ENCODE measurements around the gene EHMT1. TPM values are rescaled to one million over a fixed set of nuclear protein-coding genes. Genes with fewer than 3 reads are reported as not detected.

EHMT1 gene
- total RNA-seq, 1 experiment from 2014 or later: 112 TPM

GRCh38 chr9:137815256-137816255 is 196.8 kb downstream of the EHMT1 start:
- H3K27ac Mint-ChIP-seq: peak overlapping the region in 1 of 3 experiments; percentile 86; a peak in 2 of 7 replicates
- no peak for DNase-seq

More at GRCh38 chr9:137815256-137816255, 196.8 kb downstream of the EHMT1 start:
- H2BK120ac ChIP-seq (ENCODE audit: low read depth, low read length, poor library complexity, severe bottlenecking): no peak overlapping the region
- no peak overlapping the region for H2BK5ac ChIP-seq (ENCODE audit: insufficient read length, low read length)
- H2BK20ac ChIP-seq (ENCODE audit: low read depth, low read length, poor library complexity, severe bottlenecking): no peak overlapping the region
- H3K27ac ChIP-seq (ENCODE audit: insufficient read length, low read depth, low read length): no peak overlapping the region
- H3K18ac ChIP-seq (ENCODE audit: insufficient read length, low read depth, low read length): no peak overlapping the region
- H2AK5ac ChIP-seq (ENCODE audit: insufficient read length, low read length): no peak overlapping the region
- TF ChIP-seq CTCF (conservative IDR thresholded peaks at IDR 0.05): no peak
- H3K4ac ChIP-seq (ENCODE audit: low read depth, low read length): no peak overlapping the region
- no peak overlapping the region for H2AFZ ChIP-seq (ENCODE audit: low read length)
- Mint-ChIP-seq H3K36me3 (ENCODE audit: insufficient read depth in 1 of 3, low read depth in 3 of 3) (peaks cover 58 to 73% (median 67%) of the 10 kb centered on the region in 3 experiments), H3K4me3 (no peak overlapping the region), H3K9me3 (peaks cover 15 to 16% of the 10 kb centered on the region in 2 experiments), H3K4me1 (no peaks in the 10 kb centered on the region), H3K27me3 (ENCODE audit: low read depth) (peaks cover 2% of the 10 kb centered on the region; the same call in 1 of the 2 replicates)
- WGBS (ENCODE audit: extremely low coverage, insufficient read length, low lambda C conversion rate): no CpG with 5 or more reads among the region's 30 CpGs
- H4K5ac ChIP-seq (ENCODE audit: insufficient read length, low read depth, low read length): no peak overlapping the region
- no peak overlapping the region for H3K14ac ChIP-seq (ENCODE audit: insufficient read depth, low read length)
- no peak overlapping the region for H3K9ac ChIP-seq (ENCODE audit: extremely low read depth, insufficient read length, low read length)
- H2BK15ac ChIP-seq (ENCODE audit: low read depth, low read length): no peak overlapping the region
- H3K79me2 ChIP-seq (ENCODE audit: insufficient read depth, low read length): no peaks in the 10 kb centered on the region
- no peaks in the 10 kb centered on the region for H3K9me3 ChIP-seq (ENCODE audit: control insufficient read depth, low read depth, low read length)
- no peaks in the 10 kb centered on the region for H3K79me1 ChIP-seq (ENCODE audit: insufficient read depth, low read depth, low read length, poor library complexity, severe bottlenecking)
- H3T11ph ChIP-seq (ENCODE audit: low read length): no peak overlapping the region
- no peak overlapping the region for H4K91ac ChIP-seq (ENCODE audit: insufficient read length, low read depth, low read length)
- no peak overlapping the region for H2BK12ac ChIP-seq (ENCODE audit: insufficient read length, low read depth, low read length)
- H4K8ac ChIP-seq (replicated peaks; ENCODE audit: insufficient read length, low read depth, low read length): no peak overlapping the region
- no peaks in the 10 kb centered on the region for H3K23me2 ChIP-seq (ENCODE audit: insufficient read length, low read depth, low read length, poor library complexity, severe bottlenecking)
- no peaks in the 10 kb centered on the region for H3K27me3 ChIP-seq (ENCODE audit: insufficient read depth, low read length)
- no peak overlapping the region for H3K4me2 ChIP-seq (ENCODE audit: insufficient read depth, insufficient read length, low read length)
- no peaks in the 10 kb centered on the region for H4K20me1 ChIP-seq (ENCODE audit: control insufficient read depth, insufficient read depth, insufficient read length)
- H3K4me1 ChIP-seq (ENCODE audit: insufficient read depth, low read length): no peaks in the 10 kb centered on the region
- no peak overlapping the region for H3K56ac ChIP-seq (ENCODE audit: insufficient read length, low read depth, low read length)
- no peak overlapping the region for H3K23ac ChIP-seq (ENCODE audit: insufficient read length, low read depth, low read length)

Measured in H9 (cell line).